HEK293T (cell line): ENCODE measurements around the gene MAST2.

Source experiments
- ARNT ChIP-seq: fragments of 450-650 bp; IDR thresholded peaks from 2 replicates; pipeline ENCODE4 v1.6.1; 2017; ENCODE audit warnings: mild to moderate bottlenecking
- BHLHE40 ChIP-seq: fragments of 450-650 bp; IDR thresholded peaks from 2 replicates; pipeline ENCODE4 v1.6.1; 2016; ENCODE audit warnings: mild to moderate bottlenecking, moderate library complexity, borderline replicate concordance
- ELF4 ChIP-seq: fragments of 450-650 bp; IDR thresholded peaks from 2 replicates; pipeline ENCODE4 v1.6.1; 2017; ENCODE audit warnings: antibody characterized with exemption
- FOXK2 ChIP-seq: fragments of 450-650 bp; IDR thresholded peaks from 2 replicates; pipeline ENCODE4 v1.6.1; 2016; ENCODE audit warnings: mild to moderate bottlenecking
- L3MBTL2 ChIP-seq: fragments of 450-650 bp; conservative IDR thresholded peaks from 2 replicates; pipeline ENCODE4 v1.6.1; 2016; ENCODE audit warnings: mild to moderate bottlenecking
- NFRKB ChIP-seq: fragments of 450-650 bp; IDR thresholded peaks from 2 replicates; pipeline ENCODE4 v1.6.1; 2016; ENCODE audit warnings: mild to moderate bottlenecking, moderate library complexity
- SP1 ChIP-seq: fragments of 450-650 bp; IDR thresholded peaks from 2 replicates; pipeline ENCODE4 v1.6.1; 2017
- TARDBP ChIP-seq: fragments of 450-650 bp; IDR thresholded peaks from 2 replicates; pipeline ENCODE4 v1.6.1; 2016
- ZNF384 ChIP-seq: fragments of 450-650 bp; IDR thresholded peaks from 2 replicates; pipeline ENCODE4 v1.6.1; 2016

DNA sequence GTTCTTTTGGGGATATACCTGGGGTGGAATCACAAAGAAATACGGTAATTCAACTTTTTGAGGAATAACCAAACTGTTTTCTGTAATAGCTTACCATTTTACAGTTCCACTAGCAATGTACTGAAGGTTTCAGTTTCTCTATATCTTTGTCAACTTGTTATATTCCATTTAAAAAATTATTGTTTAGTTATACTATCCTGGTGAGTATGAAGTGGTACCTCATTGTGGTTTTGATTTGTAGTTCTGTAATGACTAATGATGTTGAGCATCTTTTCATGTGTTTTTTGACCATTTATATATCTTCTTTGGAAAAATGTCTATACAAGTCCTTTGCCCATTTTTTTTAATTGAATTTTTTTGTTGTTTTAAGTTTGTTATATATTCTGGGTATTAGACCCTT, 39.4 kb downstream of the MAST2 start:
- TF ChIP-seq BHLHE40 (no peak), SP1 (no peak), ELF4 (no peak), NFRKB (no peak), TARDBP (no peak), FOXK2 (no peak), ARNT (no peak), L3MBTL2 (no peak), ZNF384 (no peak)
